ENCODE measurements around the gene EBF3.

The EBF3 gene

DNA sequence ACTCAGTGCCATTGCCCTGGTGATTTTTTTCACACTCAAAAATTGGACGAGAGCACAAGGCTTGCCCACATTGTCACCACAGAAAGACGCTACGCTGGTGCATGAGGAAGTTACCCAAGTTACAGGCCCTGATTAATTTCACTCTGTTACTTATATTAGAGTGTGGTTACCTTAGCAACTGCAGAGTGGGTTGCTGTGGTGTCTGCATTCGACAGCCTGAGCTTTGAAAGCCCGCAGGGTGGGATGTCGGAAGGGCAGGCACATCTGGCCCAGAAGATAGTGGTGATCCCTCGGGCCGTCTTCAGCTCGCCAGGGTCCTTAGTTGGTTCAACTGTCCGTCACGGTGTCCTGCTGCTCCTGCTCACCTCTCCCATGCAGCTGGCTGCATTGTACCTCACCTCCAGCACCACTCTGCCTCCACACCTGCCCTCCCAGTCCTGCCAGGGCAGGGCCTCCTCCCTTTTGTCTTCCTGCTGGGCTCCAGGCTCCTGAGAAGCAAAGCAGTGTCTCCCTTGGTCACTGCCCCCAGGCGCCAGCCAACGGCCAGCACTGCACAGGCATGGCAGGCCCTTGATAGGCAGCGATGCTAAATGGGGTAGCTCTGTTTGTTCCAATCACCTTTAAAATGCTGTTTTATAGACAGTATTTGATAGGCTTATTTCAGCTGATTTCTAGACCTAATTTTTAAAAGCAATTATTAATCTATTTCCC is 167.2 kb downstream of the EBF3 start:
- DNase-seq (ENCODE audit: low spot score), result no peak

DNA sequence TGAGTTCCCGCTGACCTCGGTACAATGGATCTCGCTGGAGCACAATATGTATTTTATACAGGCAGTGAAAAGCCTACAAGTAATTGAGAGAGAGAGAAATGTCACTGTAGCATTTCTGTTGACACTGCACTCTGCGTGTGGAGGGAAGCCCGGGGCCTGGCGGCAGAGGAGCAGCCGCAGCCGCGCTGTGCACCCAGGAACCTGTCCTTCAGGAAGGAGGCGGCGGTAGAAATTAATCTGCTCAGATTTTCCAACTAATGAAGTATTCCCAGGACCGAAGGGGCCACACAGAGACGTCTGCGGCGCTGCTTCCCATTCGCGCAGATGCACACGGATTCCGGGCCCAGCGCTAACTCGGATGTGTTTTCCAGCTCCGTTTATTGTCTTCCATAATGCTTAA is 170.1 kb downstream of the EBF3 start:
- DNase-seq (ENCODE audit: low spot score), result no peak

DNA sequence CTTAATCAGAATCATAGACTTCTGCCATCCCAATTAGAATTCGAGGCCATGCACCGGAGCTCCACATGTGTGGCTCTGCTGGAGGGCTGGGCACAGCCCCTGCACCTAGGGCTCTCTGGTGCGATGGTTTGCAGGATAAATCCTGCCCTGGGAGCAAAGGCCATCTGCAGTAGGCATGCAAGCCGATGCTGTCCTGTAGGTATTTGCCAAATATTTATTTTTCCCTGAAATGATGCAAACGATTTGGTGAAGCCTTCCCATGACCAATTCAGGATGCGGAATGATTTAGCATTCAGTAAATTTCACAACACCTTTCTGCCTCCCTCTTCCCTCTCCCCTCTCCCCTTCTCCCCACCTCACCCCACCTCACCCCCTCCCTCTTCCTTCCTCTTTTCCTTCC is 170.6 kb downstream of the EBF3 start:
- no peak for DNase-seq (ENCODE audit: low spot score)

DNA sequence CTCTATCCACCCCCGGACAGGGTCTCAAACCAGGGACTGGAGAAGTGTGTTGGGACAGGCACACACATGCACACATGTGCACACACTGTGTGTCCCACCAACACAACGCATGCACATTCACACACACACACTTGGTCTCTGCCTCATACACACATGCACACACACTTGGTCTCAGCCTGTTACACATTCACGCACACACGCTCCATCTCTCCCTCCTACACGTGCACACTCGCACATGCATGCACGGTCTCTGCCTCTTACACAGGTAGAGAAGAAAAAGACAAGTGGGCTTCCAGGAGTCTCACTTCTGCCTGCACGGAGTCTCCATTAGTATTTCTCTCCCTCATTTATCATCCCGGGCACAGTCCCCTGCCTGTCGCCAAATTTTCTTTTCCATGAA is 171.2 kb downstream of the EBF3 start:
- no peak for DNase-seq (ENCODE audit: low spot score)

DNA sequence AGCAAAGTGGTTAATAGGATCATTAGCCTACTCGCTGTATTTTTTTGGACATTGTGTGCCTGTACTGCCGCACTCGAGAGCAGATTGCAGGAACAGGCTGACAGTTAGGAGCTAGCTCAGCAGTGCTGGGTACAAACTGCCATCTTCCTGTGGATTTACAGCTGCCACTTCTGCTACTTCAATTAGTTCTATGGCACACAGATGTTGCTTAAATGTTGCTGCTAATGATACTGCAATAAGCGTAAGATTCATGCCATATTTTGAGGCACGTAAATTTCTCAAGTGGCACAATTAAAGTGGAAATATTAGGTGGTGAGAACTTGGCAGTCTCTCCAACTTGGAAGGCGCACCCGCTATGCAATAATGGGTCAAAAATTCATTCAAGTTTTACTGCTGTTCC is 171.9 kb downstream of the EBF3 start:
- DNase-seq (ENCODE audit: low spot score), result no peak

- DNase-seq (ENCODE audit: low spot score), result no peak
These were observed 173.2 kb downstream of the EBF3 start for GRCh38 chr10:129790715-129791446.

DNA sequence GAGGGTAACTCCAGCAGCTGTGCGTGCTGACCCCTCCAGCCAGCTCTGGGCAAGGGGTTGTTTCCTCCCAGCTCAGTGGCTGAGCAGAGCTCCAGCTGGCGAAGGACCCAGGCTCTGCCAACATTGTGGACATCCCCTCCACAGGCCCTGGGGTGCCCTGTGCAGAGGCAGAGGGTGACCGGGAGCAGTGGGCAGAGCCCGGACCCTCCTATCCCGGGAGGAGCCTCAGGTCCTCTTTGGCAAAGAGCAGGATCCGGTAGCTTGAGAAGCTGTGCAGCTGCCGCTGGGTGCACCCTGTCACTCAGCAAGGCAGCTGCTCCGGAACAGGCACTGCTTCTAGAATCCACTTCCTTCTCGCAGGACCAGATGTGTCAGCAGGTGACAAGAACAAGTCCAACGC is 175.9 kb downstream of the EBF3 start:
- no peak for DNase-seq (ENCODE audit: low spot score)

DNA sequence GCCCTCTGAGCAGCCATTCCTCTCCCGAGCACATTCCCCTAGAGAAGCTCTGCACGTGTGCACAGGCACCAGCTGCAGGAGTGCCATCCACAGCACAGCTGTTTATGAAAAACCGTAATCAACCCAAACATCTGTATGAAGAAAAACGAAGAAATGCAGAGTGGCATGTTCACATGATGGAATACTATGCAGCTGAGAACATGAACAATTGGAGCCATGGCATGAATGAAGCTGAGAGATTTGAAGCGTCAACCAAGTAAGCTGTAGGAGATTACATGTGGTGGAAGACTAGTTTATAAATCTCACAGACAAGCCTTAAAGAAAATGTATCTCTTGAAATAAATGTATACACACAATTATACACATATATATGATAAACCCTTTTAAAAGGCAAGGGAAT is 176.5 kb downstream of the EBF3 start:
- no peak for DNase-seq (ENCODE audit: low spot score)

GRCh38 chr10:129786216-129786615 is 177.9 kb downstream of the EBF3 start:
- no peak for DNase-seq (ENCODE audit: low spot score)

- DNase-seq (ENCODE audit: low spot score), result no peak
These were observed 178.5 kb downstream of the EBF3 start for GRCh38 chr10:129785536-129785981.
